Endothelial cell (in vitro differentiated cells): Measurements from ENCODE around the gene LPIN1. TPM values are rescaled to one million over a fixed set of nuclear protein-coding genes. Genes with fewer than 3 reads are reported as not detected.

Experiments used
- DNase-seq: peaks from one replicate; pipeline ENCODE4 v3.0.0; 2021; ENCODE audit warnings: low spot score
- H3K27ac Mint-ChIP-seq: one replicate; pipeline ENCODE4 v1.8.0; 2021; ENCODE audit warnings: mixed read lengths, inconsistent platforms; ENCODE audit not compliant: unreplicated experiment
- H3K27me3 Mint-ChIP-seq: one replicate; pipeline ENCODE4 v1.8.0; 2021; ENCODE audit warnings: mild to moderate bottlenecking, moderate library complexity, mixed read lengths, inconsistent platforms; ENCODE audit not compliant: unreplicated experiment
- H3K36me3 Mint-ChIP-seq: one replicate; pipeline ENCODE4 v1.8.0; 2021; ENCODE audit warnings: mild to moderate bottlenecking, low read depth, mixed read lengths, inconsistent platforms; ENCODE audit not compliant: unreplicated experiment
- H3K4me1 Mint-ChIP-seq: one replicate; pipeline ENCODE4 v1.8.0; 2021; ENCODE audit warnings: mild to moderate bottlenecking, mixed read lengths, inconsistent platforms; ENCODE audit not compliant: unreplicated experiment
- H3K4me3 Mint-ChIP-seq: one replicate; pipeline ENCODE4 v1.8.0; 2021; ENCODE audit warnings: mild to moderate bottlenecking, mixed read lengths, inconsistent platforms; ENCODE audit not compliant: unreplicated experiment
- H3K9me3 Mint-ChIP-seq: one replicate; pipeline ENCODE4 v1.8.0; 2021; ENCODE audit warnings: mixed read lengths, inconsistent platforms; ENCODE audit not compliant: unreplicated experiment
- CTCF ChIP-seq: fragments of 200-600 bp; sonication (generic); IDR thresholded peaks from one replicate; pipeline ENCODE4 v1.5.0; 2021; ENCODE audit warnings: antibody characterized with exemption; ENCODE audit not compliant: unreplicated experiment
- total RNA-seq: library from RNA; stranded (reverse); fragmentation: NEBNext Ultra II Directional; extraction: Animal tissue kit (Norgen Biotek cat#: 25700); gene quantifications from one replicate; pipeline ENCODE4 v1.2.1, GENCODE V29; 2021; ENCODE audit not compliant: unreplicated experiment

Gene LPIN1
- total RNA-seq, 1 donor from 2014 or later, result 16.4 TPM

- peaks cover 2% of the 10 kb centered on the region for H3K27me3 Mint-ChIP-seq
- DNase-seq, result no peak
- H3K36me3 Mint-ChIP-seq, result peaks cover 23% of the 10 kb centered on the region
- H3K9me3 Mint-ChIP-seq, result no peaks in the 10 kb centered on the region
- H3K4me3 Mint-ChIP-seq, result no peak overlapping the region
- peaks cover 12% of the 10 kb centered on the region for H3K4me1 Mint-ChIP-seq
- no peak overlapping the region for H3K27ac Mint-ChIP-seq
- no peak for TF ChIP-seq CTCF
Measured at GRCh38 chr2:11781602-11782001, 35.2 kb downstream of the LPIN1 start.

- Mint-ChIP-seq H3K27ac (no peak overlapping the region), H3K4me1 (no peaks in the 10 kb centered on the region)
- no peak for TF ChIP-seq CTCF
Measured at GRCh38 chr2:11784280-11784679, 37.8 kb downstream of the LPIN1 start.

GRCh38 chr2:11784747-11785610, 38.5 kb downstream of the LPIN1 start:
- Mint-ChIP-seq H3K9me3 (no peaks in the 10 kb centered on the region), H3K4me3 (peak overlapping the region; percentile 16), H3K4me1 (no peaks in the 10 kb centered on the region), H3K27me3 (peaks cover 5% of the 10 kb centered on the region), H3K36me3 (peaks cover 38% of the 10 kb centered on the region), H3K27ac (no peak overlapping the region)
- peak; percentile 97 for TF ChIP-seq CTCF
- peak; percentile 70 for DNase-seq

More at GRCh38 chr2:11784280-11784679, 37.8 kb downstream of the LPIN1 start:
- DNase-seq, result no peak
- Mint-ChIP-seq H3K9me3 (no peaks in the 10 kb centered on the region), H3K4me3 (no peak overlapping the region), H3K27me3 (peaks cover 4% of the 10 kb centered on the region), H3K36me3 (peaks cover 36% of the 10 kb centered on the region)

GRCh38 chr2:11785611-11785940, 39.1 kb downstream of the LPIN1 start:
- peaks cover 5% of the 10 kb centered on the region for H3K27me3 Mint-ChIP-seq
- no peaks in the 10 kb centered on the region for H3K9me3 Mint-ChIP-seq
- peaks cover 41% of the 10 kb centered on the region for H3K36me3 Mint-ChIP-seq
- no peak for TF ChIP-seq CTCF
- H3K27ac Mint-ChIP-seq, result no peak overlapping the region
- no peak overlapping the region for H3K4me3 Mint-ChIP-seq
- no peak for DNase-seq
- no peaks in the 10 kb centered on the region for H3K4me1 Mint-ChIP-seq

- no peak for DNase-seq
- Mint-ChIP-seq H3K4me3 (no peak overlapping the region), H3K36me3 (peaks cover 45% of the 10 kb centered on the region), H3K9me3 (no peaks in the 10 kb centered on the region), H3K4me1 (no peaks in the 10 kb centered on the region), H3K27me3 (peaks cover 5% of the 10 kb centered on the region), H3K27ac (no peak overlapping the region)
- TF ChIP-seq CTCF, result no peak
Measured at GRCh38 chr2:11786191-11786590, 39.8 kb downstream of the LPIN1 start.
